Chondrocyte (in vitro differentiated cells): ENCODE data around the gene ENC1. TPM values are rescaled to one million over a fixed set of nuclear protein-coding genes. Genes with fewer than 3 reads are reported as not detected.

Experiments
- DNase-seq: peaks from one replicate; pipeline ENCODE4 v3.0.0; 2021; ENCODE audit warnings: mixed read lengths, low spot score
- H3K27ac Mint-ChIP-seq: one replicate; pipeline ENCODE4 v1.8.0; 2021; ENCODE audit warnings: mild to moderate bottlenecking, moderate library complexity, mixed read lengths; ENCODE audit not compliant: unreplicated experiment
- H3K27me3 Mint-ChIP-seq: 2 replicates; pipeline ENCODE4 v1.8.0; 2021; ENCODE audit warnings: low read depth, mixed read lengths
- H3K36me3 Mint-ChIP-seq: 2 replicates; pipeline ENCODE4 v1.8.0; 2021; ENCODE audit warnings: low read depth, mixed read lengths
- H3K4me1 Mint-ChIP-seq: 2 replicates; pipeline ENCODE4 v1.8.0; 2021; ENCODE audit warnings: low read depth, mild to moderate bottlenecking, mixed read lengths
- H3K4me3 Mint-ChIP-seq: one replicate; pipeline ENCODE4 v1.8.0; 2021; ENCODE audit warnings: mild to moderate bottlenecking, moderate library complexity, mixed read lengths; ENCODE audit not compliant: unreplicated experiment
- H3K9me3 Mint-ChIP-seq: 2 replicates; pipeline ENCODE4 v1.8.0; 2021; ENCODE audit warnings: low read depth, mixed read lengths
- total RNA-seq: library from RNA; stranded (reverse); gene quantifications from 3 replicates; pipeline ENCODE4 v1.2.1, GENCODE V29; 2021
- TF ChIP-seq, protein P1 (sequence below): fragments of 200-600 bp; sonication (generic); IDR thresholded peaks from 2 replicates; pipeline ENCODE4 v1.5.0; 2021; ENCODE audit warnings: antibody characterized with exemption, mild to moderate bottlenecking, moderate library complexity

ENC1 gene
- total RNA-seq, 1 donor from 2014 or later, result 51.1 TPM

DNA sequence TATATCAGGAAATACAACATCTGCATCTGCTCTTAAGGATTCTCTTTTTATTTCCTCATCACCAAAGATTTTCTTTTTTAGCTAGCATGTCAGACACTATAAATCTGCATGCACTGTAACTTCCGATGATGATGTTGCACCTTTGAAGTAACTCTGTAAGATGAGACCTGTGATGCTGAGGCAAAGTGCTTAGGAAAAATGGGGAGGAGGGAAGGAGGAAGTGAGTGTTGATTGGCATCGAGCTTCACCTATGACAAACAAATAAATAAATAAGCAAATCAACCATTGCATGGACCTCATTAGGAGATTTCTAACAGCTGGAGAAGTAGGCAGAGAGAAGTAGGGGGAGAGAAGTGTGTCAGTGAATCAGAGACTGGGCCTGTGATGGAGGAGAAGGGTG is 52.6 kb downstream of the ENC1 start:
- H3K4me3 Mint-ChIP-seq, result no peak overlapping the region
- peaks cover 5% of the 10 kb centered on the region for H3K4me1 Mint-ChIP-seq

DNA sequence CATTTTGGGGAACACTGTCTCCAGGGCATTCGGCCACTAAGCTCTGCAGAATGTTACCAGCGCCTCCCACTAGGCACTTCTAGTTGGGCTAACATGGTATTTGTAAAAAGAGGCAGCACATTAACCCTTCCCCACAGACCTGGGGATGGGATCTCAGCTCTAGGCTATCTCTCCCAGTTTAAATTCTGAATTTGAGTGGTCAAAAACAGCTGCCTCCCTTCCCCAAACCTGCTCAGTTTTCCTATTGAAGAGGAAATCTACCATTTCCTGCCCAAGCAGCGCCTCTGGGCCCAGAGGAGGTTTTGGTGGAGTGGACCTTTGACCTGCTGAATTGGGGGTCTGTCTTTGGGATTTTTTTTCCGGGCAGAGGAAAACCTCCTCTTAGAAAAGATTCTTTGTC is 53.2 kb downstream of the ENC1 start:
- peaks cover 5% of the 10 kb centered on the region for H3K4me1 Mint-ChIP-seq

More for the DNA sequence above, 52.6 kb downstream of the ENC1 start:
- Mint-ChIP-seq H3K9me3 (no peaks in the 10 kb centered on the region), H3K36me3 (no peaks in the 10 kb centered on the region), H3K27ac (no peak overlapping the region), H3K27me3 (no peaks in the 10 kb centered on the region)
- TF ChIP-seq, protein P1, sequence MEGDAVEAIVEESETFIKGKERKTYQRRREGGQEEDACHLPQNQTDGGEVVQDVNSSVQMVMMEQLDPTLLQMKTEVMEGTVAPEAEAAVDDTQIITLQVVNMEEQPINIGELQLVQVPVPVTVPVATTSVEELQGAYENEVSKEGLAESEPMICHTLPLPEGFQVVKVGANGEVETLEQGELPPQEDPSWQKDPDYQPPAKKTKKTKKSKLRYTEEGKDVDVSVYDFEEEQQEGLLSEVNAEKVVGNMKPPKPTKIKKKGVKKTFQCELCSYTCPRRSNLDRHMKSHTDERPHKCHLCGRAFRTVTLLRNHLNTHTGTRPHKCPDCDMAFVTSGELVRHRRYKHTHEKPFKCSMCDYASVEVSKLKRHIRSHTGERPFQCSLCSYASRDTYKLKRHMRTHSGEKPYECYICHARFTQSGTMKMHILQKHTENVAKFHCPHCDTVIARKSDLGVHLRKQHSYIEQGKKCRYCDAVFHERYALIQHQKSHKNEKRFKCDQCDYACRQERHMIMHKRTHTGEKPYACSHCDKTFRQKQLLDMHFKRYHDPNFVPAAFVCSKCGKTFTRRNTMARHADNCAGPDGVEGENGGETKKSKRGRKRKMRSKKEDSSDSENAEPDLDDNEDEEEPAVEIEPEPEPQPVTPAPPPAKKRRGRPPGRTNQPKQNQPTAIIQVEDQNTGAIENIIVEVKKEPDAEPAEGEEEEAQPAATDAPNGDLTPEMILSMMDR, result no peak
- no peak for DNase-seq

DNA sequence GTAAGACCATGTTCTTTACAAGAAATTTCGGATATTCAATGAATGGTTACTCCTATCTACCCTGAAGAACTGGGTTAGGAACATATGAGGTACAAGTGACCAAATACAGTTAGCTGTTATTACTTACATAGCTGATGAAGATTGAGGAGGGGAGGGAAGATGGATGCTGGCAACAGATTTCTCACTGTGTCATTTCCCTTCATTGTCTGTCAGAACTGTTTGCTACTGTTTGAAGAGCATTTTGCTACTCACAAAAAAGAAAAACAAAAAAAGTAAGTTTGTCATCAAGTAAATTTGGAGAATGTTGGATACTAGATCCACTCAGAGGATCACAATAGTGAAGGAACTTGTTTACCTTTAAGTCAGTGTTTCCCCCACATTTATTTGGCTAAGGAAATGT is 53.7 kb downstream of the ENC1 start:
- Mint-ChIP-seq H3K9me3 (no peaks in the 10 kb centered on the region), H3K27ac (no peak overlapping the region), H3K4me3 (no peak overlapping the region), H3K36me3 (no peaks in the 10 kb centered on the region), H3K4me1 (peaks cover 2% of the 10 kb centered on the region), H3K27me3 (no peaks in the 10 kb centered on the region)
- TF ChIP-seq, protein P1, result no peak
- no peak for DNase-seq

More for the DNA sequence above, 53.2 kb downstream of the ENC1 start:
- no peak overlapping the region for H3K27ac Mint-ChIP-seq
- H3K4me3 Mint-ChIP-seq, result no peak overlapping the region
- H3K27me3 Mint-ChIP-seq, result no peaks in the 10 kb centered on the region
- no peak for DNase-seq
- no peaks in the 10 kb centered on the region for H3K36me3 Mint-ChIP-seq
- H3K9me3 Mint-ChIP-seq, result no peaks in the 10 kb centered on the region
- TF ChIP-seq, protein P1, result no peak

DNA sequence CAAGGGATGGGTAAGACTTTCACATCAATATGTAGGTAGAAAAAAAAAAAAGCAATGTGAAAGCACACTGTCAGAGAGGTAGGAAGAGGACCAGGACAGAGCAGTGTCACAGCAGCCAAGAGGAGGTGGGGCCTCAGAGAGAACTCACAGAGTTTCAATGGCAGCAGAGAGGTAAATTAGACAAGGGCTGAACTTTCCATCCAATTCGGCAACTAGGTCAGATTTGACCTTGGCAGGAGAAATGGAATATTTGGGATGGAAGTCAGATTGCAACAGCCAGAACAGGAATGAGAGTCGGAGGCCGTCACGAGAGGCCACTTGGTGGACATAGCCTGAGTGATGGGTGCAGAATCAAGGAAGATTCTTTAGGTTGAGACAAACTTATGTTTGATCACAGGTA is 57.7 kb downstream of the ENC1 start:
- TF ChIP-seq, protein P1, result no peak
- H3K4me1 Mint-ChIP-seq, result no peaks in the 10 kb centered on the region
- no peak overlapping the region for H3K27ac Mint-ChIP-seq
- H3K27me3 Mint-ChIP-seq, result no peaks in the 10 kb centered on the region
- H3K36me3 Mint-ChIP-seq, result no peaks in the 10 kb centered on the region
- no peak overlapping the region for H3K4me3 Mint-ChIP-seq
- DNase-seq, result no peak
- no peaks in the 10 kb centered on the region for H3K9me3 Mint-ChIP-seq

DNA sequence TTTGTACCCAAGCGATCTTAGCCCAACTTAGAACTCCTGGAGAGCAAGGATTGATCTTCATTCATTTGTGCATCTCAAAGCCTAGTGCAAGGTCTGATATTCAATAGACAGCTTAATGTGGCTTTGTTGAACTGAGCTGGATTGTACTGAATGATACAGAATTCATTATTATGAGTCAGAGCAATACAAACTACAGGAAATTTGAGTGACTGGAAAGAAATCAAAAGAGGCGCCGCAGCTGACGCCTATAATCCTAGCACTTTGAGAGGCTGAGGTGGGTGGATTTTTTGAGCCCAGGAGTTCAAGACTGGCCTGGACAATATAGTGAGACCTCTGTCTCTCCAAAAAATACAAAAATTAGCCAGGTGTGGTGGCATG is 58.6 kb downstream of the ENC1 start:
- Mint-ChIP-seq H3K27ac (no peak overlapping the region), H3K36me3 (no peaks in the 10 kb centered on the region), H3K9me3 (no peaks in the 10 kb centered on the region), H3K27me3 (no peaks in the 10 kb centered on the region), H3K4me1 (peaks cover 4% of the 10 kb centered on the region), H3K4me3 (no peak overlapping the region)
- no peak for DNase-seq
- TF ChIP-seq, protein P1, result no peak
